Common myeloid progenitor, CD34-positive (primary cell): ENCODE data around the gene ATR.
"Not testable (repeated sequence)": the region's sequence is repeated elsewhere in the genome, so short reads cannot be mapped to it uniquely, and the experiment has no call there.

Experiments
- CTCF ChIA-PET: fragments of 350-600 bp; sonication (Branson Sonifier 250); formaldehyde crosslinking; loops from one replicate; lab custom pipeline; 2021; ENCODE audit warnings: antibody characterized with exemption; lab: Charles Lee
- POLR2A ChIA-PET: fragments of 350-600 bp; sonication (Branson Sonifier 250); formaldehyde crosslinking; loops from one replicate; lab custom pipeline; 2021; ENCODE audit warnings: antibody characterized with exemption; lab: Charles Lee
- DNase-seq, 3 donors: peaks; one replicate each; pipeline versions ENCODE4 v3.0.0 to v3.0.0-alpha.2; 2013
- H3K27ac ChIP-seq, 2 experiments: 1 replicate in 1 of 2; 2 replicates in 1 of 2; pipeline ENCODE4 v1.7.0; 2013; ENCODE audit warnings: inconsistent platforms in 2 of 2, low read length in 2 of 2, mild to moderate bottlenecking in 2 of 2, low read depth in 1 of 2, moderate library complexity in 1 of 2; ENCODE audit not compliant: severe bottlenecking in 2 of 2, insufficient read depth in 1 of 2, poor library complexity in 1 of 2
- H3K27me3 ChIP-seq, 5 experiments: replicated peaks in 2 of 5; 1 replicate in 3 of 5; 2 replicates in 2 of 5; pipeline versions ENCODE4 v1.6.1 to v1.7.0; 2013; ENCODE audit warnings: low read length in 4 of 5, mild to moderate bottlenecking in 2 of 5, moderate library complexity in 2 of 5, inconsistent platforms in 1 of 5; ENCODE audit not compliant: insufficient read depth in 5 of 5, control insufficient read depth in 4 of 5
- H3K36me3 ChIP-seq, 4 experiments: 1 replicate in 2 of 4; 2 replicates in 2 of 4; pipeline versions ENCODE4 v1.6.1 to v1.7.0; 2013; ENCODE audit warnings: low read length in 3 of 4, control low read depth in 1 of 4, mild to moderate bottlenecking in 1 of 4; ENCODE audit not compliant: control insufficient read depth in 4 of 4, insufficient read depth in 4 of 4
- H3K4me1 ChIP-seq, 4 experiments: 1 replicate in 3 of 4; 2 replicates in 1 of 4; pipeline versions ENCODE4 v1.6.1 to v1.7.1; 2013; ENCODE audit warnings: low read length in 3 of 4, mild to moderate bottlenecking in 3 of 4, control low read depth in 1 of 4, inconsistent platforms in 1 of 4, moderate library complexity in 1 of 4; ENCODE audit not compliant: control insufficient read depth in 4 of 4, insufficient read depth in 4 of 4; ENCODE audit errors: control extremely low read depth in 1 of 4
- H3K4me3 ChIP-seq, 7 experiments: 1 replicate in 4 of 7; 2 replicates in 3 of 7; pipeline versions ENCODE4 v1.5.1 to v1.7.0; 2013; ENCODE audit warnings: mild to moderate bottlenecking in 7 of 7, low read length in 6 of 7, moderate library complexity in 6 of 7, inconsistent platforms in 2 of 7, low read depth in 2 of 7, control low read depth in 1 of 7; ENCODE audit not compliant: insufficient read depth in 4 of 7, control insufficient read depth in 1 of 7; ENCODE audit errors: extremely low read depth in 1 of 7
- H3K9me3 ChIP-seq, 5 experiments: 1 replicate in 4 of 5; 2 replicates in 1 of 5; pipeline versions ENCODE4 v1.6.1 to v1.7.1; 2013; ENCODE audit warnings: low read length in 4 of 5, mild to moderate bottlenecking in 2 of 5, inconsistent platforms in 1 of 5, low read depth in 1 of 5, moderate library complexity in 1 of 5; ENCODE audit not compliant: control insufficient read depth in 4 of 5, insufficient read depth in 2 of 5; ENCODE audit errors: control extremely low read depth in 1 of 5
- WGBS: methylation state at CpG from one replicate; pipeline ENCODE4 v1.1.5; 2013; ENCODE audit not compliant: insufficient coverage; 5-methylcytosine and 5-hydroxymethylcytosine counted together

ATR gene

DNA sequence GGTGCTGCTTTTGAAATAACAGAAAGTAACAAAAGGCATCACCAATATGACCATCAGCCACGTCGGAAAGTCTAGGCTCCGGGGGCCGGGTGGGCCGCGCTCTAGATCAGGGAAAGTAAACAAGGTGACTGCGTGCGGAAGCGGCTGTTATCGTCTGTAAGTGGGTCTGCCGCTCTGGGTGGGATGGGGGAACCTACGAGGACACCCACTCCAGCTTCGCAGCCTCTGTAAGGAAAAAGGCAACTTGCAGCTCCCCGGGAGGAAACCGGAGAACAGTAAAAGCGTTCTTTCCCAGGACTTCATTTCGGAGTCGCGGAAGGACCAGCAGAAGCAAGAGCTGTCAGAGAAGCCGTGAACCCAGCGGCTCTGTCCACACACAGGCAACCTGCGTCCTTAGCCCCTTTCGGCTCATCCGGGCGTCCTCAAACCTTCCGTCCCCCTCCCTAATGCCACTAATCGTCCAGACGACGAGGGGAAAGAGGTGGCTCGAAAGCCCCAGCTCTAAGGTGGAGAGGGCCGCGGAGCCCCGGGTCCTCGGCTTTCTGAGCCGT is 131.2 kb downstream of the ATR start:
- WGBS: under 1% methylated on average over 28 of the region's 35 CpGs
- peak overlapping the region; percentile 99 to 100 for H3K27ac ChIP-seq

DNA sequence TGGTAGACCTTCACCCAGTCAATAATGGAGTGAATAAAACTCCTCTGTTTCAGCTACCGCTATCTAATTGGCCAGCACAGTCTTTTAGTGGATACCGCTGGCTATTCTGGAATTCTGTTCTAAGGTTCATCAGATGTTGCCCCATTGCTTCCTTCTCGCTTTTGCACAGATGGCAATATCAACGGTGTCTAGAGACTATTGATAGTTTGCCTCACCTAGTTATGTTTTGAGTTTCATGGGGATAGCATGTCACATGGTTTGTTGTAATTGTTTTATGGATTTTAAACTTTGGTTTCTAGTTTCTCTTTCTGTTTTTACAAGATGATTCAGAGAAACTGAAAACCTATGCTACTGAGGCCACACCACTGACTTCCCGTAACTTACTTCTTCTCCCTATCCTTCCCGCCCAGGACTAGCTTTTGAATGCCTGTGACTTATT is 132.7 kb downstream of the ATR start:
- peak overlapping the region in 6 of 7 experiments; percentile 57 to 100 (median 100) for H3K4me3 ChIP-seq
- H3K36me3 ChIP-seq: peaks cover 0 to 10% (median 8%) of the 10 kb centered on the region in 4 experiments
- DNase-seq: peak; percentile 33 to 65 (median 61)
- CTCF ChIA-PET: interaction anchor here (0.6 to 1.4 kb wide), 3 partner anchors 9 to 19 kb away, joined by 3 to 4 read pairs (median 4); no protein-coding TSS in a partner anchor
- POLR2A ChIA-PET: no interaction called here
- H3K9me3 ChIP-seq: no peaks in the 10 kb centered on the region
- H3K27me3 ChIP-seq: no peaks in the 10 kb centered on the region
- peaks cover 12 to 28% (median 21%) of the 10 kb centered on the region in 4 experiments for H3K4me1 ChIP-seq
- 31% methylated on average over 5 of the region's 6 CpGs for WGBS
- H3K27ac ChIP-seq: peak overlapping the region; percentile 99 to 100

More for the DNA sequence above, 131.2 kb downstream of the ATR start:
- Histone ChIP-seq H3K4me3 (peak overlapping the region; percentile 89 to 100 (median 100)), H3K9me3 (no peaks in the 10 kb centered on the region), H3K27me3 (no peaks in the 10 kb centered on the region), H3K36me3 (peaks cover 0 to 19% (median 15%) of the 10 kb centered on the region in 4 experiments), H3K4me1 (peaks cover 12 to 28% (median 21%) of the 10 kb centered on the region in 4 experiments)
- DNase-seq: peak; percentile 18 to 61 (median 43)
- CTCF ChIA-PET: no interaction called here
- POLR2A ChIA-PET: no interaction called here

DNA sequence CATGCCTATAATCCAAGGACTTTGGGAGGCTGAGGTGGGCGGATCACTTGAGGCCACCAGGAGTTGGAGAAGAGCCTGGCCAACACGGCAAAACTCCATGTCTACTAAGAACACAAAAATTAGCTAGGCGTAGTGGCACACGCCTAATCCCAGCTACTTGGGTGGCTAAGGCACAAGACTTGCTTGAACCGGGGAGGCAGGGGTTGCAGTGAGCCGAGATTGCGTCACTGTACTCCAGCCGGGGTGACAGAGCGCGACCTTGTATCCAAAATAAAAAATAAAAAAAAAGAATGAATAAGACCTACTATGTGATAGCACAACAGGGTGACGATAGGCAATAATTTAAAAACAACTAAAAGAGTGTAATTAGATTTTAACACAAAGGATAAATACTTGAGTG is 134.2 kb downstream of the ATR start:
- H3K27ac ChIP-seq: no peak overlapping the region
- peaks cover 0 to 6% (median 3%) of the 10 kb centered on the region in 4 experiments for H3K36me3 ChIP-seq
- DNase-seq: no peak
- peaks cover 12 to 28% (median 21%) of the 10 kb centered on the region in 4 experiments for H3K4me1 ChIP-seq
- H3K27me3 ChIP-seq: no peaks in the 10 kb centered on the region
- no peak overlapping the region for H3K4me3 ChIP-seq
- CTCF ChIA-PET: no interaction called here
- 90% methylated on average over 5 of the region's 11 CpGs for WGBS
- peaks cover 0 to 3% (median 0%) of the 10 kb centered on the region in 5 experiments for H3K9me3 ChIP-seq
- POLR2A ChIA-PET: no interaction called here

DNA sequence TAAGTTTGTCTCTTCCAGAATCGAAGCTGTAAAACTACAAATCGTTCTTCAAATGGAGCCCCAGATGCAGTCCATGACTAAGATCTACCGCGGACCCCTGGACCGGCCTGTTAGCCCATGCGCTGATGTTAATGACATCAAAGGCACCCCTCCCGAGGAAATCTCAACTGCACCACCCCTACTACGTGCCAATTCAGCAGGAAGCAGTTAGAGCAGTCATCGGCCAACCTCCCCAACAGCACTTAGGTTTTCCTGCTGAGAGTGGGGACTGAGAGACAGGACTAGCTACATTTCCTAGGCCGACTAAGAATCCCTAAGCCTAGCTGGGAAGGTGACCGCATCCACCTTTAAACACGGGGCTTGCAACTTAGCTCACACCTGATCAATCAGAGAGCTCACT is 135.5 kb downstream of the ATR start:
- 98% methylated on average over 10 of the region's 12 CpGs for WGBS
- not testable (repeated sequence) for DNase-seq

DNA sequence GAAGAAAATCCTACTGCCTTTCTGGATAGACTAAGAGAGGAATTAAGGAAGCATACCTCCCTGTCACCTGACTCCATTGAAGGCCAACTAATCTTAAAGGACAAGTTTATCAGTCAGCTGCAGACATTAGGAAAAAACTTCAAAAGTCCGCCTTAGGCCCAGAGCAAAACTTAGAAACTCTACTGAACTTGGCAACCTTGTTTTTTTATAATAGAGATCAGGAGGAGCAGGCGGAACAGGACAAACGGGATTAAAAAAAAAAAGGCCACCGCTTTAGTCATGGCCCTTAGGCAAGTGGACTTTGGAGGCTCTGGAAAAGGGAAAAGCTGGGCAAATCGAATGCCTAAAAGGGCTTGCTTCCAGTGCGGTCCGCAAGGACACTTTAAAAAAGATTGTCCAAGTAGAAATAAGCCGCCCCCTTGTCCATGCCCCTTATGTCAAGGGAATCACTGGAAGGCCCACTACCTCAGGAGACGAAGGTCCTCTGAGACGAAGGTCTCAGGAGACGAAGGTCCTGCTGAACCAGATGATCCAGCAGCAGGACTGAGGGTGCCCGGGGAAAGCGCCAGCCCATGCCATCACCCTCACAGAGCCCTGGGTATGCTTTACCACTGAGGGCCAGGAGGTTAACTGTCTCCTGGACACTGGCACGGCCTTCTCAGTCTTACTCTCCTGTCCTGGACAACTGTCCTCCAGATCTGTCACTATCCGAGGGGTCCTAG is 138.9 kb downstream of the ATR start:
- H3K9me3 ChIP-seq, H3K27me3 ChIP-seq, H3K4me1 ChIP-seq, DNase-seq, H3K4me3 ChIP-seq, POLR2A ChIA-PET, H3K27ac ChIP-seq: not testable (repeated sequence)
- CTCF ChIA-PET: interaction anchor here (0.6 kb wide), 1 partner anchor 29 kb away, joined by 3 read pairs; no protein-coding TSS in a partner anchor
- peaks cover 0 to 16% (median 4%) of the 10 kb centered on the region in 4 experiments for H3K36me3 ChIP-seq
- 93% methylated on average over 13 of the region's 15 CpGs for WGBS

More for the DNA sequence above, 135.5 kb downstream of the ATR start:
- Histone ChIP-seq H3K36me3 (peaks cover 0 to 11% (median 4%) of the 10 kb centered on the region in 4 experiments), H3K4me1 (peaks cover 12 to 24% (median 16%) of the 10 kb centered on the region in 4 experiments)
- CTCF ChIA-PET: interaction anchor here (0.7 kb wide), 1 partner anchor 10 kb away, joined by 3 read pairs; no protein-coding TSS in a partner anchor
- H3K4me3 ChIP-seq, POLR2A ChIA-PET, H3K9me3 ChIP-seq, H3K27ac ChIP-seq, H3K27me3 ChIP-seq: not testable (repeated sequence)

DNA sequence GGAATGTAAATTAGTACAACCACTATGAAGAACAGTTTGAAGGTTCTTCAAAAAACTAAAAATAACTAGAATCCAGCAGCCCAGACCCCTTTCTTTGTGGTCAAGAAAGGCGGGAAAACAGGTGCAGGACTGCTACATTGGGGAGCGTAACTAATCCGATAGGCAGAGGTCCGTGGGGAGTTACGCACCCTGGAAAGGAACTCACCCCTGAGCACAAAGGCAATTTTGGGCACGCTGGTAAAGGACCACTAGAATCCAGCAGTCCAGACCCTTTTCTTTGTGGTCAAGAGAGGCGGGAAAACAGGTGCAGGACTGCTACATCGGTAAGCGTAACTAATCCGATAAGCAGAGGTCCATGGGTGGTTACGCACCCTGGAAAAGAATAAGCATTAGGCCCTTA is 140.4 kb downstream of the ATR start:
- H3K4me3 ChIP-seq, H3K9me3 ChIP-seq, H3K27ac ChIP-seq, CTCF ChIA-PET, POLR2A ChIA-PET, DNase-seq, H3K27me3 ChIP-seq, H3K4me1 ChIP-seq: not testable (repeated sequence)
- H3K36me3 ChIP-seq: peaks cover 0 to 14% (median 1%) of the 10 kb centered on the region in 4 experiments
- WGBS: 98% methylated on average over 7 of the region's 11 CpGs
